Measurements from ENCODE around the gene ROCK1. TPM values are rescaled to one million over a fixed set of nuclear protein-coding genes. Genes with fewer than 3 reads are reported as not detected.
"Not testable (repeated sequence)": the region's sequence is repeated elsewhere in the genome, so short reads cannot be mapped to it uniquely, and the experiment has no call there.

The ROCK1 gene
- total RNA-seq (ENCODE audit: insufficient read depth, low replicate concordance), result 59.5 TPM

- DNase-seq (ENCODE audit: low spot score), result peak; percentile 96
Observed at GRCh38 chr18:21111346-21112139, at the start of gene ROCK1. Gene ROCK1, minus strand, starts transcription at chr18:21111813. Its CDS starts 903 bp downstream, at chr18:21110910.

DNA sequence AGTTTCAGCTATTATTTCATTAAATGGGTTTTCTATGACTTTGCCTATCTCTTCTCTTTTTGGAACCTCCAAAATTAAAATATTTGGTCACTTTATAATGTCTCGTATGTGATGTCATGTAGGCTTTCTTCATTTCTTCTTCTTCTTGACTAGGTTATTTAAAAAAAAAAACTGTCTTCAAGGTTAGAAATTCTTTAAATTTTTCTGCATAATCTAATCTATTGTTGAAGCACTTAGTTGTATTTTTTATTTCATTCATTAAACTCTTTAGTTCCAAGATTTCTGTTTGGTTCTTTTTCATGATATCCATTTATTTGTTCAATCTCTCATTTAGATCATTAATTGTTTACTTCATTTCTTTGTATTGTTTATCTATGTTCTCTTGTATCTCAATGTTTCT lies 43.8 kb upstream of the ROCK1 start:
- DNase-seq (ENCODE audit: low spot score), result no peak

GRCh38 chr18:21146016-21146415 lies 34.4 kb upstream of the ROCK1 start:
- DNase-seq (ENCODE audit: low spot score), result no peak

GRCh38 chr18:21145371-21145770 lies 33.8 kb upstream of the ROCK1 start:
- DNase-seq (ENCODE audit: low spot score), result no peak

- peak; percentile 76 for DNase-seq (ENCODE audit: low spot score)
Observed at GRCh38 chr18:21141668-21142422, 30.2 kb upstream of the ROCK1 start.

DNA sequence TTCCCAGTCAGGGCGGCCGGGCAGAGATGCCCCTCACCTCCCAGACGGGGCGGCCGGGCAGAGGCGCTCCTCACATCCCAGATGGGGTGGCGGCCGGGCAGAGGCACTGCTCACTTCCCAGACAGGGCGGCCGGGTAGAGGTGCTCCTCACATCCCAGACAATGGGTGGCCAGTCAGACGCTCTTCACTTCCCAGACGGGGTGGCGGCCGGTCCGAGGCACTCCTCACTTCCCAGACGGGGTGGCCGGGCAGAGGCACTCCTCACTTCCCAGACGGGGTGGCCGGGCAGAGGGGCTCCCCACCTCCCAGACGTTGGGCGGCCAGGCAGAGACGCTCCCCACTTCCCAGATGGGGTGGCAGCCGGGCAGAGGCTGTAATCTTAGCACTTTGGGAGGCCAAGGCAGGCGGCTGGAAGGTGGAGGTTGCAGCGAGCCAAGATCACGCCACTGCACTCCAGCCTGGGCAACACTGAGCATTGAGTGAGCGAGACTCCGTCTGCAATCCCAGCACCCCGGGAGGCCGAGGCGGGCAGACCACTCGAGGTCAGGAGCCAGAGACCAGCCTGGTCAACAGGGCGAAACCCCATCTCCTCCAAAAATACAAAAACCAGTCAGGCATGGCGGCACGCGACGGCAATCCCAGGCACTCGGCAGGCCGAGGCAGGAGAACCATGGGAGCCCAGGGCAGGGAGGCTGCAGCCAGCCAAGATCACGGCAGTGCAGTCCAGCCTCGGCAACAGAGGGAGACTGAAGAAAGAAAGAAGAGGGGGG lies 26.3 kb upstream of the ROCK1 start:
- DNase-seq (ENCODE audit: low spot score), result not testable (repeated sequence)

DNA sequence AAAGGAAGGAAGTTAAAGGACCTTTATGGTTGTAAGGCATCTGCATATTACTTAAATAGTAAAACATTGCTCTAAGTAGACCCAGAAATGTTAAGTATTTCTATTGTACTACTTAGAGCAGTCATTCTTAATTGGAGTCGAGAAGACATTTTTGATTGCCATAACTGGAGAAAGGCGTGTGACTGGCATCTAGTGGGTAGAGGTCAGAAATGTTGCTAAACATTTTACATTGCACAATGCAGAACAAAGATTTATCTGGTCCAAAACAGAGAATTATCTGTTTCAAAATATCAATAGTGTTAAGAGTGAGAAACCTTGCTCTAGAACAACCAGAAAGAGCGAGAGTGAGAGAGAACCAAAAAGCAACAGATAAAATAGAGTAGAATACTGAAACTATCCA lies 23.3 kb upstream of the ROCK1 start:
- no peak for DNase-seq (ENCODE audit: low spot score)

DNA sequence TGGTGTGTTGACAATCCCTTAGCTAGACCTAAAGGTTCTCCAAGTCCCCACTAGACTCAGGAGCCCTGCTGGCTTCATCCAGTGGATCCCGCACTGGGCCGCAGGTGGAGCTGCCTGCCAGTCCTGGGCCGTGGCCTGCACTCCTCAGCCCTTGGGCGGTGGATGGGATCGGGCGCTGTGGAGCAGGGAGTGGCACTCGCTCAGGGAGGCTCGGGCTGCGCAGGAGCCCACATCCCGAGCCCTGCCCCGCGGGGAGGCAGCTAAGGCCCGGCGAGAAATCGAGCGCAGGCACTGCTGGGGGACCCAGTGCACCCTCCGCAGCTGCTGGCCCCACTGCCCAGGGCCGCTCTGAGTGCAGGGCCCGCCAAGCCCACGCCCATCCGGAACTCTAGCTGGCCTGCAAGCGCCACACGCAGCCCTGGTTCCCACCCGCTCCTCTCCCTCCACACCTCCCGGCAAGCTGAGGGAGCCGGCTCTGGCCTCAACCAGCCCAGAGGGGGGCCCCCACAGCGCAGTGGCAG lies 20.8 kb upstream of the ROCK1 start:
- no peak for DNase-seq (ENCODE audit: low spot score)

- DNase-seq (ENCODE audit: low spot score), result no peak
Observed at GRCh38 chr18:21131698-21132227, 20.1 kb upstream of the ROCK1 start.

DNA sequence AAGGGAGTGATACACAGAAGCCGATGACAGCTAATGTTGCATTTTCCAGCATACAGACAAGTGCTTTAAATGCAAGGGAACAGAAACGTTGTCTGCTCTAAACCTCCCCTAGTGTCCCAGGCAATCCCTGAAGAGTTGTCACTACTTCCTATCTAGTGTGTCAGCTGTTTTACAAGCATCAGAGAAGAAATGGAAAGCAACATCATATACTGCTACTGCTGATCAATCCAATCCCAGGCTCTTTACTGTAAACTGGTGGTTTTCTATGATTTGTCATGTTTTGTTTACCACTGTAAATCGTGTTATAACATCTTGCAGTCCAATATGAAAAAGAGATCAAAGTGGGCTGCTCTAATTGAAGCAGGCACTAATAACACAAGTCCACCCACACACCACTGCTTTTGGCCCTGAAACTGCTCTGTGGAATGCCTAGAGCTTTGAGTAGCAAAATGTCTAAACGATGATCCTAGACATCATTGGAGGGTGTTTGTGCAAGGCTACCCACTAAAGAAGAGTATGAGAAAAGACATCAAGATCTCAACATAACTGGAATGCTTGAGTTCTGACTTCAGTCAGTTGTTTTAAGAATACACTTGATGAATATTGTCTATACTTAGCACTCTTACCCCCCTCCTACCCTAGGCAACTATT lies 18.1 kb upstream of the ROCK1 start:
- DNase-seq (ENCODE audit: low spot score), result no peak

DNA sequence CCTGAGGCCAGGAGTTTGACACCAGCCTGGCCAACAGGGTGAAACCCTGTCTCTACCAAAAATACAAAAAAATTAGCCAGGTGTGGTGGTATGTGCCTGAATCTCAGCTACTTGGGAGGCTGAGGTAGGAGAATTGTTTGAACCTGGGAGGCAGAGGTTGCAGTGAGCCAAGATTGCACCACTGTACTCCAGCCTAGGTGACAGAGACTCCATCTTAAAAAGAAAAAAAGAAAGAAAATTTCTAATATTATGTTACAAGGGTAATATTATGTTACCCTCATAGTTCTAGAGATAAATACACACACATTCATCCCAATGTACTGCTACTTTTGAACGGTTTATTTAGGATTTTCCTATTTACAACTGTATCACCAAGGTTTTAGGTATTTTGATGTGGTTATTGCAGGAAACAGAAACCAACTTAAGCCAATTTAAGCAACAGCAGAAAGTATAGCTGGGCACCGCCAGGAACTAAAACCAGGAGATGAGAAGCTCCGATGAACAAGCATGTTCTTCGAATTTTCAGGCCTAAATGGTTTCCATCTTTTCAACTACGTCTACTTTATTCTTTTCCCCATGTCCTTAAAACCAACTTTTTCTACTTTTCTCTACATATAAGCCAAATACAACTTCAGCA lies 11.8 kb upstream of the ROCK1 start:
- no peak for DNase-seq (ENCODE audit: low spot score)

GRCh38 chr18:21118806-21119205 lies 7.2 kb upstream of the ROCK1 start:
- DNase-seq (ENCODE audit: low spot score), result no peak

- peak; percentile 84 for DNase-seq (ENCODE audit: low spot score)
Observed at GRCh38 chr18:21117409-21118131, 6.0 kb upstream of the ROCK1 start.

DNA sequence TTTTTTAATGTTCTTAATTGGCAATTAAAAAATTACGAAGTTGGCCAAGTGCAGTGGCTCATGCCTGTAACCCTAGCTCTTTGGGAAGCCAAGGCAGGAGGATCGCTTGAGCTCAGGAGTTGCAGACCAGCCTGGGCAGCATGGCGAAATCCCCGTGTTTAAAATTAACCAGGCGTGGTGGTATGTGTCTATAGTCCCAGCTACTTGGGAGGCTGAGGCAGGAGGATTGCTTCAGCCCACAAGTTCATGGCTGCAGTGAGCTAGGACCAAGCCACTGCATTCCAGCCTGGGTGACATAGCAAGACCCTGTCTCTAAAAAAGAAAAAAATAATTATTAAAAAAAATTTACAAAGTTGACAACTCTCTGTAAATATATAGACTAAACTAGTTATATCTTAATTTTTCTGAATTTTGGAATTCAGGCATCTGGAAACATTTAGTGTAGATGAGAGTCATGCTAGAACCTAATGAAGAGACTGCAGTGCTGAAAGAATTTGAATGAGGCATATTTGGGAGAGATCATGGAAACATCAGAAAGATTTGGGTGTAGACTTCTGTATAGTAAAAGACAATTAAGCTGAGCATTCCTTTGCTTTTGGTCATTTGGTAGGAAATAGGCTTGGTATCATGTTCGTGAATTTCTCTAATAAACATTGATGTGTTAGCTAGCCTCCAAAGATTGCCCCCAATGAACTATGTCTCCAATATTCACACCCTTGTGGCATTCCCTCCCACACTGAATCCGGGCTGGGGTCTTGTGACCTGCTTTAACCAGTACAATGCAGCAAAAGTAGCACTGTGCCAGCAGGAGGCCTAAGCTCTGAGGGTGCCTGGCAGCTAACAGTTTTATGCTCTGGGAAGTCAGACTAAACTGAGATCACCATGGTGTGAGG lies 4.2 kb upstream of the ROCK1 start:
- DNase-seq (ENCODE audit: low spot score), result no peak

GRCh38 chr18:21112543-21113105 lies 1.0 kb upstream of the ROCK1 start:
- DNase-seq (ENCODE audit: low spot score), result peak; percentile 17

DNA sequence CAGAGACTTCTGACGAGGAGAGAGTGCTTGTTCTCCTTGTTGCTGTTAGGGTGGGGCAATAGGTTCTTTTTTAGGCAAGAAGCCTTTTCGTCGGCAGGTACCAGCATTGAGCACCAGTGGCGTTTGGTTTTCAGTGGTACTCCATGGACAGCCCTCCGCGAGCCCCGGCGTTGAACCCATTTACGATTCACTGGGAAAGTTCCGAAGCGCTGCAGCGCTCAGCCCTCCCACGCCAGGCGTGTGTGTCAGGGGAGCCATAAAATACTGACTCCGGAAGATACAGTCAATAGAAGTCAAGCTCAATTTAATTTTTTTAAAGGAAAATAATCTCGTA lies 494 bp upstream of the ROCK1 start:
- DNase-seq (ENCODE audit: low spot score), result no peak

DNA sequence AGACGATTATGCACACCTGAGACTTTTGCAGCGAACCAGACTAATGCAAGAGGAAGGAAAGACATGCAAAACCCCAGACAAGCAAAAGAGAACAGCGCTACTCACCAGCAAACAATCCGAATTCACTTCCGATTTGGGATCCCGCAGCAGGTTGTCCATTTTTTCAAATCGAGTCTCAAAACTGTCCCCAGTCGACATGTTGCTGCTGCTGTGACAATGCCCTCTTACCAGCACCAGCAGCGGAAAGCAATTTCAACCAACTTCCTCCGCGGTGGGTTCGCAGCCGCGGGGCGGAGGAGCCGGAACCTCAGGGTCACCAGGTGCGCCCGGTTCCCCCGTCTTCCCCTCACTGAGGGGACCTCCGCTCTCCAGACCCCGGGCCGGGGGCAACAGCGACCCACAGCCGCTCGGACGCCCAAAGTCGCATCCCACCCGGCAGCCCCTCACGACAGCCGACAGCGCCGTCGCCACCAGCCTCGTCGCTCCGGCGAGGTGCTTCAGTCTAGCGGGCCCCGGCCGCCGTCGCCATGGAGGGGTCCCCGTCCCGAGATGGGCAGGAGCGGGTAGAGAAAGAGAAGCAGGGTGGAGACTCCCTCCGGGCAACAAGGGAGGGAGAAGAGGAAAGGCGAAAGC lies 784 bp downstream of the ROCK1 start:
- no peak for DNase-seq (ENCODE audit: low spot score)
